HEK293 (cell line): ENCODE measurements around the gene LRRC72.

Source experiments
- CTCF ChIA-PET: fragments of 350-600 bp; formaldehyde crosslinking; extraction: SDS; loops from one replicate; lab custom pipeline; 2021; ENCODE audit warnings: antibody characterized with exemption; lab: Yijun Ruan, JAX
- POLR2A ChIA-PET: fragments of 300-600 bp; formaldehyde crosslinking; extraction: SDS; loops from one replicate; lab custom pipeline; 2020; ENCODE audit warnings: antibody characterized with exemption, inconsistent platforms; lab: Yijun Ruan, JAX
- H3K27ac ChIP-seq: fragments of 200-500 bp; sonication (Bioruptor generic); 2 replicates; pipeline ENCODE4 v1.5.1; 2014; ENCODE audit warnings: low read depth, low read length, control low read depth, inconsistent platforms; ENCODE audit errors: extremely low read depth
- H3K36me3 ChIP-seq, 2 experiments: fragments of 200-500 bp in 1 of 2; sonication (Bioruptor generic) in 1 of 2; 1 replicate in 1 of 2; 2 replicates in 1 of 2; pipeline ENCODE4 v1.5.1; 2014 to 2017; ENCODE audit warnings: inconsistent platforms in 2 of 2, low read length in 2 of 2; ENCODE audit not compliant: control insufficient read depth in 2 of 2, insufficient read depth in 1 of 2
- H3K4me1 ChIP-seq: fragments of 200-500 bp; sonication (Bioruptor generic); 2 replicates; pipeline ENCODE4 v1.5.1; 2014; ENCODE audit warnings: mild to moderate bottlenecking, low read length, inconsistent platforms; ENCODE audit not compliant: control insufficient read depth, insufficient read depth
- H3K4me3 ChIP-seq: 2 replicates; pipeline ENCODE4 v1.5.1; 2011; ENCODE audit warnings: low read depth, mild to moderate bottlenecking, control low read depth, low read length, moderate library complexity
- H3K9me3 ChIP-seq: fragments of 200-500 bp; sonication (Bioruptor generic); 2 replicates; pipeline ENCODE4 v1.5.1; 2014; ENCODE audit warnings: low read depth, low read length, inconsistent platforms; ENCODE audit not compliant: control insufficient read depth, insufficient read depth
- EGR2 ChIP-seq: fragments of 450-650 bp; formaldehyde crosslinking; IDR thresholded peaks from 2 replicates; pipeline ENCODE4 v1.5.1; 2016; ENCODE audit warnings: low read depth, missing biosample characterization, missing genetic modification characterization
- GLI2 ChIP-seq: fragments of 450-650 bp; formaldehyde crosslinking; IDR thresholded peaks from 2 replicates; pipeline ENCODE4; 2017; ENCODE audit warnings: missing biosample characterization, missing genetic modification characterization, low read depth, borderline replicate concordance
- KLF1 ChIP-seq: fragments of 450-650 bp; formaldehyde crosslinking; IDR thresholded peaks from 2 replicates; pipeline ENCODE4 v1.5.1; 2016; ENCODE audit warnings: missing biosample characterization, missing genetic modification characterization
- KLF10 ChIP-seq: fragments of 450-650 bp; IDR thresholded peaks from 2 replicates; pipeline ENCODE4 v1.5.1; 2018; ENCODE audit warnings: missing biosample characterization, mild to moderate bottlenecking, missing genetic modification characterization
- MZF1 ChIP-seq: fragments of 450-650 bp; formaldehyde crosslinking; IDR thresholded peaks from 2 replicates; pipeline ENCODE4 v1.5.1; 2017; ENCODE audit warnings: missing biosample characterization, missing genetic modification characterization, borderline replicate concordance
- PRDM1 ChIP-seq: fragments of 450-650 bp; formaldehyde crosslinking; IDR thresholded peaks from 2 replicates; pipeline ENCODE4; 2016; ENCODE audit warnings: missing biosample characterization, missing genetic modification characterization
- WT1 ChIP-seq: fragments of 450-650 bp; formaldehyde crosslinking; IDR thresholded peaks from 2 replicates; pipeline ENCODE4 v1.5.1; 2016; ENCODE audit warnings: missing biosample characterization, missing genetic modification characterization
- ZBTB11 ChIP-seq: fragments of 450-650 bp; formaldehyde crosslinking; conservative IDR thresholded peaks from 2 replicates; pipeline ENCODE4 v1.5.1; 2016; ENCODE audit warnings: low read depth, missing biosample characterization, missing genetic modification characterization
- ZEB2 ChIP-seq: fragments of 450-650 bp; formaldehyde crosslinking; IDR thresholded peaks from 2 replicates; pipeline ENCODE4 v1.5.1; 2016; ENCODE audit warnings: missing biosample characterization, missing genetic modification characterization
- ZFP41 ChIP-seq: fragments of 450-650 bp; formaldehyde crosslinking; IDR thresholded peaks from 2 replicates; pipeline ENCODE4 v1.5.1; 2016; ENCODE audit warnings: missing biosample characterization, missing genetic modification characterization, borderline replicate concordance
- ZNF10 ChIP-seq: fragments of 450-650 bp; formaldehyde crosslinking; IDR thresholded peaks from 2 replicates; pipeline ENCODE4 v1.5.1; 2017; ENCODE audit warnings: missing biosample characterization, missing genetic modification characterization
- ZNF157 ChIP-seq: fragments of 450-650 bp; formaldehyde crosslinking; IDR thresholded peaks from 2 replicates; pipeline ENCODE4 v1.5.1; 2016; ENCODE audit warnings: missing biosample characterization, missing genetic modification characterization
- ZNF2 ChIP-seq: fragments of 450-650 bp; formaldehyde crosslinking; IDR thresholded peaks from 2 replicates; pipeline ENCODE4 v1.5.1; 2016; ENCODE audit warnings: missing biosample characterization, missing genetic modification characterization
- ZNF248 ChIP-seq: fragments of 450-650 bp; formaldehyde crosslinking; IDR thresholded peaks from 2 replicates; pipeline ENCODE4 v1.5.1; 2017; ENCODE audit warnings: missing biosample characterization, missing genetic modification characterization
- ZNF324 ChIP-seq: fragments of 450-650 bp; formaldehyde crosslinking; IDR thresholded peaks from 2 replicates; pipeline ENCODE4 v1.5.1; 2016; ENCODE audit warnings: missing biosample characterization, missing genetic modification characterization
- ZNF341 ChIP-seq: fragments of 450-650 bp; formaldehyde crosslinking; IDR thresholded peaks from 2 replicates; pipeline ENCODE4; 2016; ENCODE audit warnings: low read depth, missing biosample characterization, missing genetic modification characterization
- ZNF354C ChIP-seq: fragments of 450-650 bp; formaldehyde crosslinking; IDR thresholded peaks from 2 replicates; pipeline ENCODE4 v1.5.1; 2016; ENCODE audit warnings: missing biosample characterization, missing genetic modification characterization, low read depth, borderline replicate concordance
- ZNF398 ChIP-seq: fragments of 450-650 bp; formaldehyde crosslinking; IDR thresholded peaks from 2 replicates; pipeline ENCODE4 v1.5.1; 2017; ENCODE audit warnings: missing biosample characterization, missing genetic modification characterization
- ZNF416 ChIP-seq: fragments of 450-650 bp; formaldehyde crosslinking; IDR thresholded peaks from 2 replicates; pipeline ENCODE4 v1.5.1; 2016; ENCODE audit warnings: missing biosample characterization, missing genetic modification characterization
- ZNF423 ChIP-seq: fragments of 450-650 bp; formaldehyde crosslinking; IDR thresholded peaks from 2 replicates; pipeline ENCODE4 v1.5.1; 2016; ENCODE audit warnings: missing biosample characterization, missing genetic modification characterization
- ZNF530 ChIP-seq: fragments of 450-650 bp; formaldehyde crosslinking; IDR thresholded peaks from 2 replicates; pipeline ENCODE4 v1.5.1; 2016; ENCODE audit warnings: low read depth, missing biosample characterization, missing genetic modification characterization
- ZNF701 ChIP-seq: fragments of 450-650 bp; formaldehyde crosslinking; IDR thresholded peaks from 2 replicates; pipeline ENCODE4 v1.5.1; 2016; ENCODE audit warnings: missing biosample characterization, missing genetic modification characterization
- ZSCAN4 ChIP-seq: fragments of 450-650 bp; formaldehyde crosslinking; IDR thresholded peaks from 2 replicates; pipeline ENCODE4 v1.5.1; 2017; ENCODE audit warnings: missing biosample characterization, missing genetic modification characterization
- TF ChIP-seq, protein P1 (sequence below): fragments of 450-650 bp; formaldehyde crosslinking; IDR thresholded peaks from 2 replicates; pipeline ENCODE4 v1.5.1; 2017; ENCODE audit warnings: missing biosample characterization, missing genetic modification characterization
- TF ChIP-seq, protein P2 (sequence below): fragments of 450-650 bp; formaldehyde crosslinking; optimal IDR thresholded peaks from 2 replicates; pipeline ENCODE3; 2016; ENCODE audit warnings: missing biosample characterization, mild to moderate bottlenecking, missing genetic modification characterization

Gene LRRC72

GRCh38 chr7:16494551-16494950 lies 32.1 kb upstream of the LRRC72 start:
- POLR2A ChIA-PET = no interaction called here
- Histone ChIP-seq H3K27ac (no peak overlapping the region), H3K4me1 (no peaks in the 10 kb centered on the region), H3K36me3 (no peaks in the 10 kb centered on the region), H3K9me3 (no peaks in the 10 kb centered on the region), H3K4me3 (no peak overlapping the region)
- TF ChIP-seq, protein P1, sequence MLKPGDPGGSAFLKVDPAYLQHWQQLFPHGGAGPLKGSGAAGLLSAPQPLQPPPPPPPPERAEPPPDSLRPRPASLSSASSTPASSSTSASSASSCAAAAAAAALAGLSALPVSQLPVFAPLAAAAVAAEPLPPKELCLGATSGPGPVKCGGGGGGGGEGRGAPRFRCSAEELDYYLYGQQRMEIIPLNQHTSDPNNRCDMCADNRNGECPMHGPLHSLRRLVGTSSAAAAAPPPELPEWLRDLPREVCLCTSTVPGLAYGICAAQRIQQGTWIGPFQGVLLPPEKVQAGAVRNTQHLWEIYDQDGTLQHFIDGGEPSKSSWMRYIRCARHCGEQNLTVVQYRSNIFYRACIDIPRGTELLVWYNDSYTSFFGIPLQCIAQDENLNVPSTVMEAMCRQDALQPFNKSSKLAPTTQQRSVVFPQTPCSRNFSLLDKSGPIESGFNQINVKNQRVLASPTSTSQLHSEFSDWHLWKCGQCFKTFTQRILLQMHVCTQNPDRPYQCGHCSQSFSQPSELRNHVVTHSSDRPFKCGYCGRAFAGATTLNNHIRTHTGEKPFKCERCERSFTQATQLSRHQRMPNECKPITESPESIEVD = no peak
- no peak for TF ChIP-seq ZNF416
- TF ChIP-seq ZNF354C (tag by site-specific recombination) = no peak
- no peak for TF ChIP-seq ZNF398
- TF ChIP-seq, protein P2, sequence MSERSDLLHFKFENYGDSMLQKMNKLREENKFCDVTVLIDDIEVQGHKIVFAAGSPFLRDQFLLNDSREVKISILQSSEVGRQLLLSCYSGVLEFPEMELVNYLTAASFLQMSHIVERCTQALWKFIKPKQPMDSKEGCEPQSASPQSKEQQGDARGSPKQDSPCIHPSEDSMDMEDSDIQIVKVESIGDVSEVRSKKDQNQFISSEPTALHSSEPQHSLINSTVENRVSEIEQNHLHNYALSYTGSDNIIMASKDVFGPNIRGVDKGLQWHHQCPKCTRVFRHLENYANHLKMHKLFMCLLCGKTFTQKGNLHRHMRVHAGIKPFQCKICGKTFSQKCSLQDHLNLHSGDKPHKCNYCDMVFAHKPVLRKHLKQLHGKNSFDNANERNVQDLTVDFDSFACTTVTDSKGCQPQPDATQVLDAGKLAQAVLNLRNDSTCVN (tag by site-specific recombination) = no peak
- TF ChIP-seq ZNF2 = no peak
- TF ChIP-seq GLI2 (tag by site-specific recombination) = no peak
- TF ChIP-seq ZNF324 (tag by site-specific recombination) = no peak
- no peak for TF ChIP-seq ZNF157
- no peak for TF ChIP-seq ZEB2 (tag by site-specific recombination)
- TF ChIP-seq ZNF341 (tag by site-specific recombination) = no peak
- CTCF ChIA-PET = interaction anchor here (0.8 to 1.6 kb wide), 2 partner anchors 19 kb away, joined by 3 read pairs; no protein-coding TSS in a partner anchor

DNA sequence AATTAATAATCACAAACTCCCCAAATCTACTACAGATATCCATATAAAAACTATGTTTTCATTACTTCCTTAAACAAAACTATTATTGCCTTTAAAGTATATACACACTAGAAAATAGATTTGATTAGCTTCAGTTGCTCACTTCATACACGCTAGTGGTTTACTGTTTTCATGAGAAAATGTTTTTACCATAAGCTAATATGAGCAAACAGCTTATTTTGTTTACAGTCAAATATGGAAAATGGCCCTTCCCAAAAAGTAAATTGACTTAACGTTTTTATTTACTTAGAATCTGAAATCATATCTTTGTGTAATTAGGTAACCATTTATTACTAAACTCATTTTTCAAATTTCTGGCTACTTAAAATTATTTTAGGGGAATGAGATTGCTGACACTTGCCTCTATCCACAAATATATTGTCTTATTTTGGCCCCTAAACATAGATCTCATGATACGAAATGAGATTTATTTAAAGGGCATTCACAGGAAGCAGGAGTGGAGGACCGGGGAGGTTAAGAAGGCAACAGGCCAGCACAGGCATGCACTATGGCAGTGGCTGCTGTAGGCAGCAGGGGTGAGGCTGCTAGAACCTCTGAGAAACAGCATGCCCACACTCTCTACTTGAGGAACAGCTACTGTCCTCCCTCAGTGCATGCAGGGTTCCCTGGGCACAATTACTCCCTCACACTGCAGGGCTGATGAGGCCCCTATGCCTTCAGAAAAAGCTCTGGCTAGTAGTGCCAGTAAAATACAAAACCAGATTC lies 31.5 kb upstream of the LRRC72 start:
- no peak overlapping the region for H3K27ac ChIP-seq
- CTCF ChIA-PET = interaction anchor here (0.8 to 1.6 kb wide), 2 partner anchors 19 to 20 kb away, joined by 3 read pairs; no protein-coding TSS in a partner anchor
- no peaks in the 10 kb centered on the region for H3K36me3 ChIP-seq
- POLR2A ChIA-PET = no interaction called here
- no peak overlapping the region for H3K4me3 ChIP-seq
- H3K4me1 ChIP-seq = 0 out of 2 replicates have a peak, but pooled peaks cover 3% of the 10 kb centered on the region
- H3K9me3 ChIP-seq = no peaks in the 10 kb centered on the region
- TF ChIP-seq ZSCAN4 (tag by site-specific recombination) (no peak), PRDM1 (tag by site-specific recombination) (no peak), ZNF423 (tag by site-specific recombination) (no peak), MZF1 (no peak), KLF1 (no peak), ZNF701 (no peak), ZNF530 (no peak), ZNF248 (no peak), EGR2 (no peak), ZBTB11 (tag by site-specific recombination) (no peak), WT1 (tag by site-specific recombination) (no peak), ZFP41 (tag by site-specific recombination) (no peak), KLF10 (tag by site-specific recombination) (no peak), ZNF10 (tag by site-specific recombination) (no peak)
- TF ChIP-seq, protein P2 (tag by site-specific recombination) = no peak
